Measurements from ENCODE around the gene BRI3BP. TPM values are rescaled to one million over a fixed set of nuclear protein-coding genes. Genes with fewer than 3 reads are reported as not detected.

BRI3BP gene
- polyA plus RNA-seq, 3 donors: 4.4 to 6.9 (median 5.0) TPM

DNA sequence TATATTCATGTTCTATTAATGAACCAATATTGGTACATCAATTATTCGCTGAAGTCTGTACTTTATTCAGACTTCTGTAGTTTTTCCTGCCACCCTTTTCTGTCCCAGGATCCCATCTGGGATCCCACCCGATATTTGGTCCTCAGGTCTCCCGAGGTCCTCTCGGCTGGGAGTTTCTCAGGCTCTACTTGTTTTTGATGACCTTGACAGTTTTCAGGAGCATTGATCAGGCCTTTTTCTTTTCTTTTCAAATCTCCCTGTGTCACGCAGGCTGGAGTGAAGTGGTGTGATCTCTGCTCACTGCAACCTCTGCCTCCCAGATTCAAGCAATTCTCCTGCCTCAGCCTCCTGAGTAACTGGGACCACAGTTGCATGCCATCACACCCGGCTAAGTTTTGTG, 11.2 kb downstream of the BRI3BP start:
- H3K27ac ChIP-seq (ENCODE audit: low read depth in 1 of 2, low read length in 2 of 2): no peak overlapping the region
- H3K4me1 ChIP-seq (ENCODE audit: control insufficient read depth in 1 of 2, insufficient read depth in 2 of 2, low read length in 2 of 2): no peaks in the 10 kb centered on the region
- H3K9me3 ChIP-seq (replicated peaks in 1 of 2; ENCODE audit: control insufficient read depth in 1 of 2, insufficient read depth in 1 of 2, low read length in 2 of 2): no peaks in the 10 kb centered on the region
- H3K4me3 ChIP-seq (replicated peaks in 1 of 3; ENCODE audit: low read depth in 2 of 3, low read length in 3 of 3): no peak overlapping the region
- peaks cover 44% of the 10 kb centered on the region for H4K20me1 ChIP-seq (ENCODE audit: insufficient read depth, low read length)
- H2AFZ ChIP-seq (ENCODE audit: insufficient read depth, low read depth, low read length, poor library complexity, severe bottlenecking): no peak overlapping the region
- Mint-ChIP-seq H3K9me3 (no peaks in the 10 kb centered on the region), H3K27me3 (ENCODE audit: low read depth in 3 of 3) (no peaks in the 10 kb centered on the region), H3K4me1 (no peaks in the 10 kb centered on the region), H3K4me3 (no peak overlapping the region), H3K27ac (peak overlapping the region in 6 of 7 donors; percentile 15 to 66 (median 52)), H3K36me3 (peaks cover 17 to 65% of the 10 kb centered on the region in 2 donors)
- no peaks in the 10 kb centered on the region for H3K27me3 ChIP-seq (ENCODE audit: control insufficient read depth in 2 of 2, insufficient read depth in 2 of 2, low read length in 2 of 2)
- peaks cover 7 to 37% of the 10 kb centered on the region in 2 donors for H3K36me3 ChIP-seq (replicated peaks in 1 of 2; ENCODE audit: control insufficient read depth in 1 of 2, insufficient read depth in 2 of 2, low read length in 2 of 2)
- no peak overlapping the region for H3K9ac ChIP-seq (ENCODE audit: insufficient read depth, low read length, poor library complexity, severe bottlenecking)
- H3K4me2 ChIP-seq (replicated peaks; ENCODE audit: extremely low read depth, low read length, poor library complexity, severe bottlenecking): no peak overlapping the region
- no peak for DNase-seq
- intact Hi-C loops (cut with micrococcal nuclease): no loop called here
- peaks cover 98% of the 10 kb centered on the region for H3K79me2 ChIP-seq (ENCODE audit: insufficient read depth, low read length)
- TF ChIP-seq, protein P1, sequence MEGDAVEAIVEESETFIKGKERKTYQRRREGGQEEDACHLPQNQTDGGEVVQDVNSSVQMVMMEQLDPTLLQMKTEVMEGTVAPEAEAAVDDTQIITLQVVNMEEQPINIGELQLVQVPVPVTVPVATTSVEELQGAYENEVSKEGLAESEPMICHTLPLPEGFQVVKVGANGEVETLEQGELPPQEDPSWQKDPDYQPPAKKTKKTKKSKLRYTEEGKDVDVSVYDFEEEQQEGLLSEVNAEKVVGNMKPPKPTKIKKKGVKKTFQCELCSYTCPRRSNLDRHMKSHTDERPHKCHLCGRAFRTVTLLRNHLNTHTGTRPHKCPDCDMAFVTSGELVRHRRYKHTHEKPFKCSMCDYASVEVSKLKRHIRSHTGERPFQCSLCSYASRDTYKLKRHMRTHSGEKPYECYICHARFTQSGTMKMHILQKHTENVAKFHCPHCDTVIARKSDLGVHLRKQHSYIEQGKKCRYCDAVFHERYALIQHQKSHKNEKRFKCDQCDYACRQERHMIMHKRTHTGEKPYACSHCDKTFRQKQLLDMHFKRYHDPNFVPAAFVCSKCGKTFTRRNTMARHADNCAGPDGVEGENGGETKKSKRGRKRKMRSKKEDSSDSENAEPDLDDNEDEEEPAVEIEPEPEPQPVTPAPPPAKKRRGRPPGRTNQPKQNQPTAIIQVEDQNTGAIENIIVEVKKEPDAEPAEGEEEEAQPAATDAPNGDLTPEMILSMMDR (IDR thresholded peaks at IDR 0.05): no peak
- 100% methylated on average over 5 of the region's 6 CpGs for WGBS (ENCODE audit: insufficient coverage)

DNA sequence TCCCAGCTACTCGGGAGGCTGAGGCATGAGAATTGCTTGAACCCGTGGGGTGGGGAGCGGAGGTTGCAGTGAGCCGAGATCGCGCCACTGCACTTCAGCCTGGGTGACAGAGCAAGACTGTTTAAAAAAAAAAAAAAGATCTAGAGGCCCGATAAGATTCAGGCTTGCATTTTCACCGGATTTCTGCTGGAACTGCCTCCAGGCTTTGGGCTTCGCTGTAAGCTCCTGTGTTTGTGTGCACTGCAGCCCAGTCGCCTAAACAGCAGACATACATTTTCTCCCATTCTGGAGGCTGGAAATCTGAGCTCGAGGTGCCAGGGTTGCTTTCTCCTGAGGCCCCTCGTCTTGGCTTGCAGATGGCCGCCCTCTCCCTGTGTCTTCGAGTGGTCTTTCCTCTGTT, 12.2 kb downstream of the BRI3BP start:
- no peak overlapping the region for H3K4me3 ChIP-seq (replicated peaks in 1 of 3; ENCODE audit: low read depth in 2 of 3, low read length in 3 of 3)
- no peak overlapping the region for H3K4me2 ChIP-seq (replicated peaks; ENCODE audit: extremely low read depth, low read length, poor library complexity, severe bottlenecking)
- H3K9me3 ChIP-seq (replicated peaks in 1 of 2; ENCODE audit: control insufficient read depth in 1 of 2, insufficient read depth in 1 of 2, low read length in 2 of 2): no peaks in the 10 kb centered on the region
- Mint-ChIP-seq H3K27ac (peak overlapping the region in 1 of 7 donors; percentile 5), H3K9me3 (no peaks in the 10 kb centered on the region), H3K4me3 (no peak overlapping the region), H3K4me1 (no peaks in the 10 kb centered on the region), H3K27me3 (ENCODE audit: low read depth in 3 of 3) (no peaks in the 10 kb centered on the region), H3K36me3 (peaks cover 20 to 61% of the 10 kb centered on the region in 2 donors)
- no peak overlapping the region for H3K9ac ChIP-seq (ENCODE audit: insufficient read depth, low read length, poor library complexity, severe bottlenecking)
- TF ChIP-seq, protein P1 (IDR thresholded peaks at IDR 0.05): no peak
- no peak for DNase-seq
- peaks cover 96% of the 10 kb centered on the region for H3K79me2 ChIP-seq (ENCODE audit: insufficient read depth, low read length)
- no peak overlapping the region for H3K27ac ChIP-seq (ENCODE audit: low read depth in 1 of 2, low read length in 2 of 2)
- intact Hi-C loops (cut with micrococcal nuclease): no loop called here
- H3K27me3 ChIP-seq (ENCODE audit: control insufficient read depth in 2 of 2, insufficient read depth in 2 of 2, low read length in 2 of 2): no peaks in the 10 kb centered on the region
- no peak overlapping the region for H2AFZ ChIP-seq (ENCODE audit: insufficient read depth, low read depth, low read length, poor library complexity, severe bottlenecking)
- no peaks in the 10 kb centered on the region for H3K4me1 ChIP-seq (ENCODE audit: control insufficient read depth in 1 of 2, insufficient read depth in 2 of 2, low read length in 2 of 2)
- peaks cover 7 to 44% of the 10 kb centered on the region in 2 donors for H3K36me3 ChIP-seq (replicated peaks in 1 of 2; ENCODE audit: control insufficient read depth in 1 of 2, insufficient read depth in 2 of 2, low read length in 2 of 2)
- H4K20me1 ChIP-seq (ENCODE audit: insufficient read depth, low read length): peaks cover 44% of the 10 kb centered on the region
- WGBS (ENCODE audit: insufficient coverage): 98% methylated on average over 12 of the region's 14 CpGs
